ENCODE results near the gene SLC6A19.

DNA sequence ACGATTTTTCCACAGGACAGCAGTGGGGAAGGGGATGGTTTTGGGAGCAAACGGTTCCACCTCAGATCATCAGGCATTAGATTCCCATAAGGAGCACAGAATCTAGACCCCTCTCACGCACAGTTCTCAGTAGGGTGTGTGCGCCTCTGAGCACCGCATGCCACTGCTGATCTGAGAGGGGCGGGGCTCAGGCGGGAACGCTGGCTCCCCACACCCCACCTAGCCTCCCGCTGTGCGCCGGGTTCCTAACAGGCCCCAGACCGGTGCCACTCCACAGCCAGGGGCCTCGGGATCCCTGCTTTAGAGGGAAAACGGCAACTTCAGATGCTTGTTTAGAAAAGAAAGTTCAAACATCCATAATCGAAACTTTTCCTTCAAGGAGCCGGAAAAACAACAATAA, 73.1 kb downstream of the SLC6A19 start:
- TF ChIP-seq, protein P1, sequence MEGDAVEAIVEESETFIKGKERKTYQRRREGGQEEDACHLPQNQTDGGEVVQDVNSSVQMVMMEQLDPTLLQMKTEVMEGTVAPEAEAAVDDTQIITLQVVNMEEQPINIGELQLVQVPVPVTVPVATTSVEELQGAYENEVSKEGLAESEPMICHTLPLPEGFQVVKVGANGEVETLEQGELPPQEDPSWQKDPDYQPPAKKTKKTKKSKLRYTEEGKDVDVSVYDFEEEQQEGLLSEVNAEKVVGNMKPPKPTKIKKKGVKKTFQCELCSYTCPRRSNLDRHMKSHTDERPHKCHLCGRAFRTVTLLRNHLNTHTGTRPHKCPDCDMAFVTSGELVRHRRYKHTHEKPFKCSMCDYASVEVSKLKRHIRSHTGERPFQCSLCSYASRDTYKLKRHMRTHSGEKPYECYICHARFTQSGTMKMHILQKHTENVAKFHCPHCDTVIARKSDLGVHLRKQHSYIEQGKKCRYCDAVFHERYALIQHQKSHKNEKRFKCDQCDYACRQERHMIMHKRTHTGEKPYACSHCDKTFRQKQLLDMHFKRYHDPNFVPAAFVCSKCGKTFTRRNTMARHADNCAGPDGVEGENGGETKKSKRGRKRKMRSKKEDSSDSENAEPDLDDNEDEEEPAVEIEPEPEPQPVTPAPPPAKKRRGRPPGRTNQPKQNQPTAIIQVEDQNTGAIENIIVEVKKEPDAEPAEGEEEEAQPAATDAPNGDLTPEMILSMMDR (IDR thresholded peaks at IDR 0.05; ENCODE audit: low read depth, low read length, missing input control) = no peak
- TF ChIP-seq, protein P2, sequence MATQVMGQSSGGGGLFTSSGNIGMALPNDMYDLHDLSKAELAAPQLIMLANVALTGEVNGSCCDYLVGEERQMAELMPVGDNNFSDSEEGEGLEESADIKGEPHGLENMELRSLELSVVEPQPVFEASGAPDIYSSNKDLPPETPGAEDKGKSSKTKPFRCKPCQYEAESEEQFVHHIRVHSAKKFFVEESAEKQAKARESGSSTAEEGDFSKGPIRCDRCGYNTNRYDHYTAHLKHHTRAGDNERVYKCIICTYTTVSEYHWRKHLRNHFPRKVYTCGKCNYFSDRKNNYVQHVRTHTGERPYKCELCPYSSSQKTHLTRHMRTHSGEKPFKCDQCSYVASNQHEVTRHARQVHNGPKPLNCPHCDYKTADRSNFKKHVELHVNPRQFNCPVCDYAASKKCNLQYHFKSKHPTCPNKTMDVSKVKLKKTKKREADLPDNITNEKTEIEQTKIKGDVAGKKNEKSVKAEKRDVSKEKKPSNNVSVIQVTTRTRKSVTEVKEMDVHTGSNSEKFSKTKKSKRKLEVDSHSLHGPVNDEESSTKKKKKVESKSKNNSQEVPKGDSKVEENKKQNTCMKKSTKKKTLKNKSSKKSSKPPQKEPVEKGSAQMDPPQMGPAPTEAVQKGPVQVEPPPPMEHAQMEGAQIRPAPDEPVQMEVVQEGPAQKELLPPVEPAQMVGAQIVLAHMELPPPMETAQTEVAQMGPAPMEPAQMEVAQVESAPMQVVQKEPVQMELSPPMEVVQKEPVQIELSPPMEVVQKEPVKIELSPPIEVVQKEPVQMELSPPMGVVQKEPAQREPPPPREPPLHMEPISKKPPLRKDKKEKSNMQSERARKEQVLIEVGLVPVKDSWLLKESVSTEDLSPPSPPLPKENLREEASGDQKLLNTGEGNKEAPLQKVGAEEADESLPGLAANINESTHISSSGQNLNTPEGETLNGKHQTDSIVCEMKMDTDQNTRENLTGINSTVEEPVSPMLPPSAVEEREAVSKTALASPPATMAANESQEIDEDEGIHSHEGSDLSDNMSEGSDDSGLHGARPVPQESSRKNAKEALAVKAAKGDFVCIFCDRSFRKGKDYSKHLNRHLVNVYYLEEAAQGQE (IDR thresholded peaks at IDR 0.05) = no peak
- TF ChIP-seq, protein P3, sequence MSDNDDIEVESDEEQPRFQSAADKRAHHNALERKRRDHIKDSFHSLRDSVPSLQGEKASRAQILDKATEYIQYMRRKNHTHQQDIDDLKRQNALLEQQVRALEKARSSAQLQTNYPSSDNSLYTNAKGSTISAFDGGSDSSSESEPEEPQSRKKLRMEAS (IDR thresholded peaks at IDR 0.05) = no peak
- TF ChIP-seq SP1 (IDR thresholded peaks at IDR 0.05) (no peak), FOXA2 (IDR thresholded peaks at IDR 0.05) (no peak)
- TF ChIP-seq, protein P4, sequence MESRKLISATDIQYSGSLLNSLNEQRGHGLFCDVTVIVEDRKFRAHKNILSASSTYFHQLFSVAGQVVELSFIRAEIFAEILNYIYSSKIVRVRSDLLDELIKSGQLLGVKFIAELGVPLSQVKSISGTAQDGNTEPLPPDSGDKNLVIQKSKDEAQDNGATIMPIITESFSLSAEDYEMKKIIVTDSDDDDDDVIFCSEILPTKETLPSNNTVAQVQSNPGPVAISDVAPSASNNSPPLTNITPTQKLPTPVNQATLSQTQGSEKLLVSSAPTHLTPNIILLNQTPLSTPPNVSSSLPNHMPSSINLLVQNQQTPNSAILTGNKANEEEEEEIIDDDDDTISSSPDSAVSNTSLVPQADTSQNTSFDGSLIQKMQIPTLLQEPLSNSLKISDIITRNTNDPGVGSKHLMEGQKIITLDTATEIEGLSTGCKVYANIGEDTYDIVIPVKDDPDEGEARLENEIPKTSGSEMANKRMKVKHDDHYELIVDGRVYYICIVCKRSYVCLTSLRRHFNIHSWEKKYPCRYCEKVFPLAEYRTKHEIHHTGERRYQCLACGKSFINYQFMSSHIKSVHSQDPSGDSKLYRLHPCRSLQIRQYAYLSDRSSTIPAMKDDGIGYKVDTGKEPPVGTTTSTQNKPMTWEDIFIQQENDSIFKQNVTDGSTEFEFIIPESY (IDR thresholded peaks at IDR 0.05) = no peak
